HL-60/S4 treated with retinoic acid at 250 ng/mL for 4 days and 3 days (cell line): ENCODE measurements around the gene RHOB.
"Not testable (repeated sequence)": the region's sequence is repeated elsewhere in the genome, so short reads cannot be mapped to it uniquely, and the experiment has no call there.

Source experiments
- in situ Hi-C: fragments of 300-500 bp; cut with MboI; formaldehyde crosslinking; loops from 2 replicates; pipeline ENCODE4 v1.7.0; 2022; ENCODE audit warnings: low sequenced_read_pairs

The RHOB gene

DNA sequence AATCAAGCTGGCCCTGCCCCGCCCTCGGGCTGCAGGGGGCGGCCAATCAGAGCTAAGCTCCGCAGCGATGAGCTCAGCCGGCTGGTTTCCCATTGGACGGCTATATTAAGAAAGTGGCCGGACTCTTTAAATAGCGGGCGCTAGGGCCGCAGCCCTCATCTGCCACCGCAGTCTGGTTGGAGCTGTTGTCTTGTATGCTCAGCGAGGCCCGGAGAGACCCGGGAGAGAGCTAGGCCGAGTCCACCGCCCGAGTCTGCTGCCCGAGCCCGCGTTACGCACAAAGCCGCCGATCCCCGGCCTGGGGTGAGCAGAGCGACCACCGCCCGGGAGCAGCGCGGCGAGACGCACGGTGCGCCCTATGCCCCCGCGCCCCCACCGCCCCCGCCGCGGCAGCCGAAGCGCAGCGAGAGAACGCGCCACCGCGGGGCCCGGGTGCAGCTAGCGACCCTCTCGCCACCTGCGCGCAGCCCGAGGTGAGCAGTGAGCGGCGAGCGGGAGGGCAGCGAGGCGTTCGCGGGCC lies at the start of gene RHOB:
TSS of gene RHOB (plus strand) at position 158 of the 520 bp plus-strand sequence. CDS start 392 bp downstream, outside the sequence.
- in situ Hi-C loops: loop anchor here (25.0 kb wide), 1 partner anchor 515 kb away; no protein-coding TSS in a partner anchor

DNA sequence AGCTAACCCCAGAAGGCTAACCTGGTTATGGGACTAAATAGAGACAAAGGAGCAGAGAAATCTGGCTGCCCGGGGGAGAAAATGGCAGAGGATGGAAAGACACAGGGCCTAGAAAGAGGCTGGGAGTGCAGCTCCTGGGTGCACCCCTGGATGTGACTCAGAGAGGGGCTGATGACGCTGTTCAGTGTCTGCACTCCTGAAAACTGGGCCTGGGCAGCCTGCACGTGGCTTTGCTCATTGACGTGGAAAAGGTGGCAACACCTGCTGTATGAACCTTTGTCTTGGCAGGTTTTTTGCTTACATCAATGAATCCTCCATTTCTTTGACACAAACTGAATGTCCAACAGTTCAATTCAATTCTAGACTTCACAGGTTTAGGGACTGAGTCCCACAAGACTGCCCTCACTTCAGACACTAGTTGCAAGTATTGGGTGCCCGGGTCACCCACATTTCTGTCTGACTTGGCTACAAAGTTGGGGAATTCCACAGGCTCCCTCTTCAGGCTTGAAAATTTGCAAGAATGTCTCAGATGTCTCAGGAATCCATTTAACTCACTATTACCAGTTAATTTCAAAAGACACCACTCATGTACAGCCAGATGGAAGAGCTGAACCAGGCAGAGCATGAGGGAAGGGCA lies 48.9 kb upstream of the RHOB start:
- in situ Hi-C loops: no loop called here

DNA sequence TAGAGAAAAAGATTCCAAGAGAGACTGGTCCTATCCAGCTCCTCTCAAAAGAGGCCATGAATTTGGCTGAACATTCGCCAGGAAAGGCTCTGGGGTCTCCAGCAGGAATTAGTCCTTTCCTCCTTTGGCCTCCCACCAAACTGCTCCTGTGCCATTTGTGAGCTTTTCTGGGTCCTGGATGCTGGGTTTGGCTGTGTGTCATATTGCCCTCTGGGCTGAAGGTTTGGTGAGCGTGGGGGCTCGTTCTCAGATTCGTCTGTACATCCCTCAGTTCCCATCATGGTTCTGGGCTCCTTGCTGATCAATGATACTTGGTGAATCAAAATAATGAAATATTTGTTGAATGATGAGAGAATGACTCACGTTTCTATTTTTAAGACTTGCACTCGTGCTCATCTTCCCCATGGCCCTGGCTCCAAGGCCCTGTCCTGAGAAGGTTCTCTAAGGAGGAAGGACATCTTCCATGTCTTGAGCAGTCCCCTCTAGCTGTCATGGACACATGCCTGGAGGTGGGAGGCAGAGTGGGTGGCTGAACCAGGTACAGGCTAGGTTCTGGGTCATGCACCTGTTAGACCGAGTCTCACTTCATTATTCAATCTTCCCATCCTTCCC lies 47.8 kb upstream of the RHOB start:
- in situ Hi-C loops: no loop called here

DNA sequence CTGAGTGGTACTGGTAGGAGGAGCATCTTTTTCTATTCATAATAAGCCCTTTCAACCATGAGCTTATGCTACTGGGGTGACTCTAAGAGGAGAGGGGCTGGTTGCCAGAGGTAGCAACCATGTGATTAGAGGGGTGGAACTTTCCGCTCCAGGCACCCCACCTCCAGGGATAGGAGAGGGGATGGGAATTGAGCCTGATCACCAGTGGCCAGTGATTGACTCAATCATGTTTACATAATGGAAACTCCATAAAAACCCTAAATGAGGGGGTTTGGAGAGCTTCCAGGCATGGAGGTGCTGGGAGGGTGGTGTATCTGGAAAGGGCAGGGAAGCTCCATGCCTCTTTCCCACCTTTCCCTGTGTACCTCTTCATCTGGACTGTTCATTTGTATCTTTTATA lies 46.6 kb upstream of the RHOB start:
- in situ Hi-C loops: no loop called here

DNA sequence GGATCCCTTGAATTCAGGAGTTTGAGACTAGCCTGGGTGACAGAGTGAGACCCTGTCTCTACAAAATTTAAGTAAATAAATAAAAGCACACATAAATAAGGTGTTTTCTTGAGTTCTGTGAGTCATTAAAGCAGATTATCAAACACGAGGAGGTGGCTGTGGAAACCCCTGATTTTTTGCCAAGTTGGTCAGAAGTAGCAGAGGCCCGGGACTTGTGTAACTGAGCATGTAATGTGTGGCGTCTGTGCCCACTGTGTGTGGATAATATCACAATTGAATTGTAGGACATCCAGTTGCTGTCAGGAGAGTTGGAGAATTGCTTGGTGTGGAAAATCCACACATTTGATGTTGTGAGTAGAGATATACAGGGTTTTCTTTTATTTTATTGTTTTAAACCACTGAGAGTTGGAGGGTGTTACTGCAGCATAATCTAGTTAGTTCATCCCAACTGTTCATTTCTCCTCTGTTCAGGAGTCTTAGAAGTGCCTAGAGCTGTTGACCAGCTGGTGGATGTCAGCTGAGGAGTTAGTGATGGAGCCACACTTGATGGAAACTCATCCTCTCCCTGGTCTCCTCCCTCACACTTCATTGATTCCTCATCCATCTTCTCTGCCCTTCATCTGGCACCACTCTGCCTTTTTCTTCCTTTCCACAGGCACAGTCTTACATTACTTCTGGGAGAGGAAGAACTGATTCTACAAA lies 45.9 kb upstream of the RHOB start:
- in situ Hi-C loops: no loop called here

DNA sequence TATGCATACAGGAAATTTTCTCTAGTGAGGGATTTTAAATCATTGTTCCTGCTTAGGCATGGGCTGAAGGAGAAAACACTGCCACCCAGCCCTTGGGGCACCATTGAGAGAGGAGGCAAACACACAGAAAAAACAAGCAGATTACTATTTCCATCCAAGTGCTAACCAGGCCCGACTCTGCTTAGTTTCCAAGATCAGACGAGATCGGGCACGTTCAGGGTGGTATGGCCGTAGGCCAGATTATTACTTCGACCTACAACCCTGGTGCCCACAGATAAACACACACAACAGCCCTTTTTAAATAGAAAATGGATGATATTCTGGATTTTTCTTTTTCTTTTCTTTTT lies 45.4 kb upstream of the RHOB start:
- in situ Hi-C loops: no loop called here

DNA sequence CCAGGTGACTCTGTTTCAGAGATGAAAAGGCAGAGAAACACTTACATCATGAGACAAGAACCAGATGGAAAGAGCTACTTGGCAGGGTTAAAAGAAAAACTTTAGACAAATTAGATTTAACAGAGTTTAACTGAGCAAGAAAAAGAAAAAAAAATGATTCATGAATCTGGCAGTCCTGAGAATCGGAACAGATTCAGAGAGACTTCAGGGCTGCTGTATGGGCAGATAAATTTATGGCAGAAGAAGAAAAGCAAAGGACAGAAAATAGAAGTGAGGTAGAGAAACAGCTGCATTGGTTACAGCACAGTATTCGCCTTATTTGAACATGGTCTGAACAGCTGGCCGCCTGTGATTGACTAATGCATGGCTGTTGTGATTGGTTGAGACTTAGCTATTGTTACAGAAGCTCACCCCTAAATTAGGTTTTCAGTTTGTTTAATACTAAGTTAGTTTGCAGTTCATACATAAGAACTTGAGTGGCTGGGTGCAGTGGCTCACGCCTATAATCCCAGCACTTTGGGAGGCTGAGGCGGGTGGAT lies 43.0 kb upstream of the RHOB start:
- in situ Hi-C loops: no loop called here

DNA sequence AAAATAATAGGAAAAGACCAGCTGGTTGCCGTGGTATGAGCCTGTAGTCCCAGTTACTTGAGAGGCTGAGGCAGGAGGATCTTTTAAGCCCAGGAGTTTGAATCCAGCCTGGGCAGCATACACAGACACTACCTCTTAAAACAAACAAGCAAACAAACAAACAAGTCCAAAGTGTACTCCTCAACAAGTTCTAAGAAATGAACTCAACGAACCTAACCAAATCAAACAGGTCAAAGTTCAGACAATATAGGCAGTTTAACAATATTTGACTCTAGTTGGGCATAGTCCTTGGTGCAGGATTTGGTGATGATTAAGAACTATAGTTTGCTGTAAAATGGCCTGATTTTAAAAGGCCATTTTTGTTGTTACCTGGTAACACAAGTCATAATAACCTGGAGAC lies 41.9 kb upstream of the RHOB start:
- in situ Hi-C loops: no loop called here

DNA sequence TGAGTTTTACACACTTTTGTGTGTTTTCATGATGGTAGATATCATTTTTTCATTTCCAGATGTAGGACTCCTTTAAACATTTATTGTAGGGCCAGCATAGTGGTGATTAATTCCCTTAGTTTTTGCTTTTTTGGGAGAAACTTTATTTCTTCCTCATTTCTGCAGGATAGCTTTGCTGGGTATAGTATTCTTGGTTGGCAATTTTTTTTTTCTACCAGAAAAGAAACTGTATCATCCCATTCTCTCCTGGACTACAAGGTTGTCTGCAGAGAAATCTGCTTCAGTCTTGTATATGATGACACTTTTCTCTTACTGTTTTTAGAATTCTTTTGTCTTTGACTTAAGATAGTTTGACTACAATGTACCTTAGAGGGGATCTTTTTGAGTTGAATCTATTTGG lies 37.8 kb upstream of the RHOB start:
- in situ Hi-C loops: no loop called here

DNA sequence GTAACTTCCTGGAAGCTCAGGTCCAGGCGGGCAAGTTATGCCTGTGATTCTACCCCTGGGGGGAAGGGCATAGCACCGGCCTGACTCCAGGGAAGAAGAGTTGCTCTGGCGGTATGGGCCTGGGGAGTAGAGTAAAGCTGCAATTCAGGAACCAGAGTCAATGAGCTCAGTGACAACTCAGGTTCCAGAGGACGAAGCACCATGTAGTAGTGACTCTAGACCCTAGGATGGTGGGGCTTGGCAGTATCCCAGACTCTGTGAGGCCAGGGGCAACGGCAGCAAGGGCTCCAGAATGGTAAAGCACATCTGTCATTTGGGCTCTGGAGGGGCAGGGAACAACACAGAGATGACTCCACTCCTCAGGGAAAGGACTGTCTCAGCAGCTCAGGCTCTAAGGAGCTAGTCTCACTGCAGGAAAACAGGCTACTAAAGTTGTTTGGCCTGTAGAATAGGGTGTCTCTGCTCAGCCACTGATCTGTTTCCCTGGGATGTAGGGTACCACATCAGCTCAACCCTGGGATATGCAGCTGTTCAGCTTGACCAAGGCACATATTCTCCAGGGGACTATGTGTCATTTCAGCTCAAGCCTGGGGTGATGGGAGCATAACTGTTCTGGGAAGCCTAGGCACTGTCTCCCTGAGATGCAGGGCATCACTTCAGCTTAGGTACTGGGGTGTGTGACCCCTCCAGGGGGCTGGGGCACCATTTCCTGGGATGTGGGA lies 36.2 kb upstream of the RHOB start:
- in situ Hi-C loops: no loop called here

DNA sequence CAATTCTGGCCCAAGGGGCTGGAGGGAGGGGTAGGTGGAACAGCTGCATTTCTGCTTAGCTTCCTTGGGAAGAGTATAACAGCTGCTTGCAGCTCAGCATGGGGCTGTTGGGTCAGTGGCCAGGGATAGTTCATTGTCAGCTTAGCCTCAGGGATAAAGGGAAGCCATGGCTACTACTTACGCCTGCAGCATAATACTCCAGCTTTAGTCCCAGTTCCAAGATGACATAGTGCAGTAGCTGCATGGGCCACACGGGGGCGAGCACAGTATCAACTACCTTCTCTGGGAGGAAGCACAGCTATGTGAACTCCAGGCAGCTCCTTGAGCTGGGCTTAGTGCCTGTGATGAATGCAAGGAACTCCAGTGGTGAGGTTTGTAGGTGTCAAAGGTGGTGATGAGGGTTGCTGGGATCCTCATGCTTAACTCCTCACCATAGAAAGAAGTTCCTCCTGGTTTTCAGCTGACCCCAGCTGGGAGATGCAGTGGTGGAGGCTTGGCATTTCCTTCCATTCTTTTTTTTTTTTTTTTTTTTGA lies 35.4 kb upstream of the RHOB start:
- in situ Hi-C loops: no loop called here

DNA sequence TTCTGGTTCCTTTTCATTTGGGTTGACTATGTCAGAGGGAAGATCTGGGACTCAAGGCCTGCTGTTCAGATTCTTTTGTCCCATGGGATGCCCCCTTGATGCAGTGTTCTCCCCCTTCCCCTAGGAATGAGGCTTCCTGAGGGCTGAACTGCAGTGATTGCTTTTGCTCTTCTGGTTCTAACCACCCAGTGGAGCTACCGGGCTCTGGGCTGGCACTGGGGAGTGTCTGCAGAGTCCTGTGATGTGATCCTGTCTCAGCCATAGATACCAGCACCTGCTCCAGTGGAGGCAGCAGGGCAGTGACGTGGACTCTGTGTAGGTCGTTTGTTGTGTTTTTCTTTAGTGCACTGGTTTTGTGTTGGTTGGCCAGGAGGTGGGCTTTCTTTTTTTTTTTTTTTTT lies 32.1 kb upstream of the RHOB start:
- in situ Hi-C loops: no loop called here

DNA sequence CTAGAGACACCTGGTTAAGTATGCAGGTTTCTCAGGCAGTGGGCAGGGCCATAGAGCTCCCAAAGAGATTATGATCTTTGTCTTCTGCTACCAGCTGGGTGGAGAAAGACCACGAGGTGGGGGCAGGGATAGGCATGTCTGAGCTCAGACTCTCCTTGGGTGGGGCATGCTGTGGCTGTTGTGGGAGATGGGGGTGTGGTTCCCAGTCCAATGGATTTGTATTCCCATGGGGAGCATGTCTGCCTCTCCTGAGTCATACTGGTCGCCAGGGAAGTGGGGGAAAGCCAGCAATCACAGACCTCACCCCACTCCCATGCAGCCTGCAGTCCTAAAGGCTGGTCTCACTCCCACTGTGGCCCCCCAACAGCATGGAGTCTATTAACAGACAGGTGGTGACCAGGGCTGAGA lies 31.4 kb upstream of the RHOB start:
- in situ Hi-C loops: no loop called here

DNA sequence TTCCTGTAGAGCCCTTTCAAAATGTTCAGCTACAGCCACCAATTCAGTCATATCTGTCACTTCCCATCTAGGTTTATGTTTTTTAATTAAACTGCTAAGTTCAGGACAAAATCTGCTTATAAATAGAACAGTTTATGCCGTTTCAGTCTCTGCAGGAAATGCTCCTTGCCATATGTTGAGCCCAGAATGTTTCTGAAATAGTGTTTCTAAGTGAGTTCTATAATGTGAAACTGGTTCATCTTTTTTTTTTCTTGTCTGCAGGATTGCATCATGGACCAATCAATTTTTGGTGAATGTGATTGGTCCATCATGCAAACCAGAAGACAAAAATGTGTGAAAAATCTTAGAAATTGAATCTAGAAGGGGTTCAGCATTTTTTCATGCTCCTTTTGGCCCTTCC lies 30.2 kb upstream of the RHOB start:
- in situ Hi-C loops: no loop called here

DNA sequence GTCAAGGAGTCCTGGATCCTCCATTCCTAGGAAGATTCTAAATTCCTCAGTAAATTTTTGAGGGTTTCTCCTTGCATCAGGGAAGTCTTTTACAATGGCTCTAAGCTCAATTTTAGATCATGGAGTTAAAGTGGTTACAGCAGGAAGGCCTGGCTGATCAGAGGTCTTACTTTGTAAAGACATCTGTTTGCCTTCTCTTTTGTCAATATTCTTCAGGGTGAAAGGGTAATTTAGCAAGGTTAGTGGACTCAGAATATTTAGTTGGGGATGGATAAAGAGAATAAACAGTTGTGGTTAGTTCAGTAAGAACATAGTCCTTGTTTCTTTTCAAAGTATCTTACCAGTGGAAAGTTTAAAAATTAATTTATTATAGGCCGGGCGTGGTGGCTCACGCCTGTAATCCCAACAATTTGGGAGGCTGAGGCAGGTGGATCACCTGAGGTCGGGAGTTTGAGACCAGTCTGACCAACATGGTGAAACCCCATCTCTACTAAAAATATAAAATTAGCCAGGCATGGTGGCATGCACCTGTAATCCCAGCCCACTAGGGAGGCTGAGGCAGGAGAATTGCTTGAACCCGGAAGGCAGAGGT lies 29.5 kb upstream of the RHOB start:
- in situ Hi-C loops: not testable (repeated sequence)

DNA sequence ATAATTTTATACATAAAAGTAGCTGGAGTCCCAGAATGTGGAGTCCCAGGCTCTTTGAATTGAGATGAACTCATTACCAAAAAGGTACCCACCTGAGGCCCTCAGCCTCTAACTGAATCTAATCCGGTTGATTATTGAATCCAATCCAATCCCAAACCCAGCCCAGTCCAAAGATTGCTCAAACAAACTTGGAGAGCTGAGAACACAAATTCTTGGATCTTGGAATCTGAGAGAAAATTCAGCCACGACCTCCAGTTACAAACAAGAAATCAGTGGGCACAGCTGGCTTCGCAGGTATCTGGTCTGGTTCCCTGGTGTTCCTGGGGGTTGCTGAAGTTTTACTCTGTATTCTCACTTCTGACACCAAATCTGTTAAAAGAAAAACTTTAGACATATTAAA lies 28.4 kb upstream of the RHOB start:
- in situ Hi-C loops: no loop called here

DNA sequence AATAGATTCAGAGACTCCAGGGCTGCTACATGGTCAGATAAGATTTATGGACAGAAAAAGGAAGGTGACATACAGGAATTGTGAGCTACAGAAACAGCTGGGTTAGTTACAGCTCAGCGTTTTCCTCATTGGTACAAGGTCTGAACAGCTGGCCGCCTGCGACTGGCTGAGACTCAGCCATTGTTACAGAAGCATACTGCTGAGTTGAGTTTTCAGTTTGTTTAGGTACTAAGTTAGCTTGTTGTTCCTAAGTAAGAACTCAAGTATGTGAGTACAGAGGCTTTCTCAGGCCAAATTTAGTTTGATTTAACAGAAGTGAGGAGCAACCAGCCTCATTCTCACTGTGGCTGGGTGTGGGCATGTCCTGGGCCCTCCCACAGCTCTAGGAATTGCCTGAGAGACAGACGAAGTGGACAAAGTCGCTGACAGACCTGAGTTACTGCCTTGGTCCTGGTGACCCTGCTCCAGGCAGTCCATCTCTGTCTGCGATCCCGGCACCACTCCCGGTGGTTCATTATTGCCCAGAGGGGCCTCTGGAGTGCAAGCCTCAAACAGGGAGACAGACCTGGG lies 27.8 kb upstream of the RHOB start:
- in situ Hi-C loops: no loop called here

DNA sequence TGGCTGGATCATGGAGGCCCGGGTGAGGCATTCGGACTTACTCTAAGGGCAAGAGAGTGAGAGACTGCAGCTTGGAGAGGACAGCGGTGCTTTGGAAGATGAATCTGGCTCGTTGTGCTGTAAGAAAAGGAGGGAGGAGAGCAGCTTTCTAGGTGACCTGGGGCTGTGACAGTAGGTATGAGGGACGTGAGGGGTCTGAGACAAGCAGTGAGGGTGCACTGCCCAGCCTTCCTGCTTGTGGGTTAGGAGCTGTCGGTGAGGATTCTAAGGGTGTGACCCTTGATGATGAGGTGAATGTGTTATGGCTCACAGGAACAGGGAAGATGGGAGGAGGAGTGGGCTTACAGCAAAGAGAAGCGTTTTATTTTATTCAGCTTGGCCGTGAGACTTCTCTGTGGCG lies 27.1 kb upstream of the RHOB start:
- in situ Hi-C loops: no loop called here

DNA sequence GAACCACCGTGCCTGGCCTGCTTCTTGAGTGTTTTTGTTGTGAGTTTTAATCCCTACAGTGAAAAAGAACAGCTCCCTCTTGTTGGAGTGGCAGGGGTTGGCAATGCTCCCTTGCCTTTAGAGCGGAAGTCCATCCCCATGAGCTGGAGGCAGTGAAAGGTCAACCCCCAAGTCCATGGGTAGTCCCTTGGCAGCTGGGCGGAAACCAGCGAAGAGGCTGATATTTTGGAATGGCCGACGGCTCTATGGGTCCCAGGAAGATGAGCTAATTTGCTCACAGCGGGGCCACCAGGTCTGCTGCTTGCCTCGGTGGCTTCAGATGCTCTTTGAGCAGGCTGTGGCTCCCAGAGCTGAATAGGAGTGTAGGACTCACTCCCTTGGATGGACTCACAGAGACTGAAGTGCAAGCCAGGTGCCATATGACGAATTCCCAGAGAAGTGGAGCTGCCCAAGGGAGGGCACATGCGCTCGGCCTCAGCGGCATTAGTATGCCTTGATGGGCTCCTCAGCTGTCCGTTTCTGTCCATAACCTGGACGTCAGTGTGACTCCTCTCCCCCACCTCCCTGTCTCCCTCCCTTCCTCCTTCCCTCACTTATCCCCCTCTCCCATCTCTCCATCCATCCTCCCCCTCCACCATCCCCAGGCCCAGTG lies 25.4 kb upstream of the RHOB start:
- in situ Hi-C loops: no loop called here

DNA sequence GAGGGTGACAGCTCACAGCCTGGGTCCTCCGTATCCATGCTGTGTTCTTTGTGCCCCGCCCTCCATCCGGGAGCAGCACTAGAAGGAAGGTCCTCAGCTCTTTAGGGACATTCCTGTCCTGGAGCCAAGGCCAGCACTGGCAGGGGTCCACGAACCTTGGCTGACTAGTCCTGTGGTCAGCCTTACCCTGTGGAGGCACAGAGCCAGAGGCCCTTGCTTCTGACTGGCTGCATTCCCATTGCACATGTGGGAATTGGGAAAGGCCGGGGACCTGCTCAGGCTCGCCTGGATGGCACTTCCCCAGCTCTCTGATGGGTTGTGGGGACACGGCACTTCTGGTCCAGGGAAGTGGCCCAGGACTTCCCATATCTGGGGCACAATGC lies 24.9 kb upstream of the RHOB start:
- in situ Hi-C loops: no loop called here
